Activated CD4-positive, alpha-beta T cell treated with anti-CD3 and anti-CD28 coated beads, Interleukin-2, amount 10 ng/mL, durations not matched to agents 7 days and 5 days (primary cell): ENCODE data around the gene RAI2. TPM values are rescaled to one million over a fixed set of nuclear protein-coding genes. Genes with fewer than 3 reads are reported as not detected.

Source experiments
- CTCF ChIA-PET: fragments of 350-600 bp; sonication (Branson Sonifier 250); formaldehyde crosslinking; loops from one replicate; lab custom pipeline; 2021; ENCODE audit warnings: antibody characterized with exemption; lab: Charles Lee
- POLR2A ChIA-PET: fragments of 350-600 bp; sonication (Branson Sonifier 250); formaldehyde crosslinking; loops from one replicate; lab custom pipeline; 2021; ENCODE audit warnings: antibody characterized with exemption; lab: Charles Lee
- DNase-seq: peaks from one replicate; pipeline ENCODE4 v3.0.0-alpha.2; 2020
- H3K27ac Mint-ChIP-seq: one replicate; pipeline ENCODE4 v1.8.0; 2021; ENCODE audit warnings: mild to moderate bottlenecking, moderate library complexity, mixed read lengths
- H3K27me3 Mint-ChIP-seq: one replicate; pipeline ENCODE4 v1.8.0; 2021; ENCODE audit warnings: mixed read lengths
- H3K36me3 Mint-ChIP-seq: one replicate; pipeline ENCODE4 v1.8.0; 2021; ENCODE audit warnings: low read depth, mixed read lengths
- H3K4me1 Mint-ChIP-seq: one replicate; pipeline ENCODE4 v1.8.0; 2021; ENCODE audit warnings: mixed read lengths
- H3K4me3 Mint-ChIP-seq: one replicate; pipeline ENCODE4 v1.8.0; 2021; ENCODE audit warnings: mild to moderate bottlenecking, moderate library complexity, mixed read lengths
- H3K9me3 Mint-ChIP-seq: one replicate; pipeline ENCODE4 v1.8.0; 2021; ENCODE audit warnings: mixed read lengths
- total RNA-seq, 2 experiments: library from RNA; stranded (reverse); gene quantifications; one replicate each; pipeline ENCODE4 v1.2.3, GENCODE V29; 2021

The RAI2 gene
- total RNA-seq, 2 experiments from 2014 or later: 0.07 TPM; not detected in 1

DNA sequence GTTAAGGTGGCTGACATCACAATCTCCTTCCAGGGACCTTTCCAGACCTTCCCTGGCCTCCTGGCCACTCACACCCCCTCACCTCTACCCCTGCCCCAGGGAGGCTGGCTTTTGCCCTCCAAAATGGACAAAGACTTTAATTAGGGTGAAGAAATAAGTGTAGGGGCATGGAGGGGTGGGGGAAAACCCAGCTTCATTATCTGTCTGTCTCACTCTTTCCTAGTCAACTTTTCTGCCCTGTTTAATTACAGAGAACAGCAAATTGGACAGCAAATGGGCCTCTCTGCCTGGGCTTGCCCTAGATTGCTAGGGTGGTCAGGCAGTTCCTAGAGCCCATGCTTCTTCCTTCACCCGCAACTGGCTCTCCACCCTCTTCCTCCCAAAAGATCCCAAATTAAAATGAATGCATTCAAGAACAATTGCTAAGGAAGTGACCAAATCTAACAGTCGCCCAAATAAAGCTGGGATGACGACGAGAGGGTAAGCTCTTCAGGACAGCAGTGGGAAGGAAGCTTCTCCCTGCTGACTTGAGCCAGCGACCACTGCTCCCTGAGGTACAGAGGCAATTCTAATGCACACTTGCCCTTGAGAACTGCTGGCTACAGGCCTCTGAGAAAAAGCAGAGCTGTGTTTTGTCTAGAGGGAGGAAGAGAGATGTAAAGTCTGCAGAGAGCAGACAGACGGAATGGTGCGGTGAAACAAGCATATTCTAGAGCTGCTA is 12.4 kb downstream of the RAI2 start:
- ChIA-PET CTCF (no interaction called here), POLR2A (no interaction called here)
- Mint-ChIP-seq H3K9me3 (no peaks in the 10 kb centered on the region), H3K27ac (no peak overlapping the region), H3K4me3 (no peak overlapping the region), H3K27me3 (no peaks in the 10 kb centered on the region), H3K36me3 (no peaks in the 10 kb centered on the region), H3K4me1 (no peaks in the 10 kb centered on the region)
- no peak for DNase-seq

DNA sequence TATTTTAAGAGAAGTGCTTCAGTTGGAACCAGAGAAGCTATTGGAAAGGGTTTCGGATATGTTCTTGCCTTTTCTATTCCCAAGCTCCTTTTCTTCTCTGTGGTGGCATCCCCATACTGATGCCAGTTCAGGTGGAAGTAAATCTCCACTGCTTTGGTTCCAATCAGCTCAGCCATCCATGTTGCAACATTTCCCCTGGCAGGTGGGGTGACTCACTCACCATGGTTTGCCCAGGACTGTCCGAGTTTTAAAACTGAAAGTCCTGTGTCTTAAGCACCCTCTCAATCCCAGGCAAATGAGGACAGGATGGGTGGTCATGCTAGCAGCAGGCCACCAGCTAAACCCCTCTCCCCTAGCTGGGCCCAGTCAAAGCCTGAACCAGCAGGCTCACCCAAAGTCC is 15.1 kb downstream of the RAI2 start:
- H3K27ac Mint-ChIP-seq: no peak overlapping the region
- ChIA-PET POLR2A (no interaction called here), CTCF (no interaction called here)
- DNase-seq: no peak
- H3K4me1 Mint-ChIP-seq: no peaks in the 10 kb centered on the region
- no peaks in the 10 kb centered on the region for H3K36me3 Mint-ChIP-seq
- no peak overlapping the region for H3K4me3 Mint-ChIP-seq
- no peaks in the 10 kb centered on the region for H3K9me3 Mint-ChIP-seq
- no peaks in the 10 kb centered on the region for H3K27me3 Mint-ChIP-seq

DNA sequence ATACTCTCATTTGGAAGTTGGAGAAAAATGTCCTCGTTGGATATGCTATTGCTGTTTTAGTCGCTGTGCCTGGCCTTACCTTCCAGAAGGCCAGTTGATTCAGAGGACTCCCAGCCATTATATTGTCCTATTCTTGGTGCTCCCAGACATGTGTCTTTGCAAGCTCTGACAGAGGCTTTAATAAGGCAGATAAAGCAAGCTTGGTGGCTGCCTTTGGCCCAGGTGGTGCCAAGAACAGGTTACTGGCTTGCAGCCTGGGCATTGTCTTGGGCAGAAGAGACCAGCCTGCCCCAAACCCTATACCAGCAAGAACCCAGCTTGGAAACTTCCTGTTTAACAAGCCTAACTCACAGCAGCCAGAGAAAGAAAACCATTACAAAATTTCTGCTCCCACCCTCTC is 16.9 kb downstream of the RAI2 start:
- ChIA-PET POLR2A (no interaction called here), CTCF (no interaction called here)
- H3K36me3 Mint-ChIP-seq: no peaks in the 10 kb centered on the region
- no peak for DNase-seq
- H3K27ac Mint-ChIP-seq: no peak overlapping the region
- no peak overlapping the region for H3K4me3 Mint-ChIP-seq
- H3K27me3 Mint-ChIP-seq: no peaks in the 10 kb centered on the region
- H3K4me1 Mint-ChIP-seq: no peaks in the 10 kb centered on the region
- no peaks in the 10 kb centered on the region for H3K9me3 Mint-ChIP-seq

DNA sequence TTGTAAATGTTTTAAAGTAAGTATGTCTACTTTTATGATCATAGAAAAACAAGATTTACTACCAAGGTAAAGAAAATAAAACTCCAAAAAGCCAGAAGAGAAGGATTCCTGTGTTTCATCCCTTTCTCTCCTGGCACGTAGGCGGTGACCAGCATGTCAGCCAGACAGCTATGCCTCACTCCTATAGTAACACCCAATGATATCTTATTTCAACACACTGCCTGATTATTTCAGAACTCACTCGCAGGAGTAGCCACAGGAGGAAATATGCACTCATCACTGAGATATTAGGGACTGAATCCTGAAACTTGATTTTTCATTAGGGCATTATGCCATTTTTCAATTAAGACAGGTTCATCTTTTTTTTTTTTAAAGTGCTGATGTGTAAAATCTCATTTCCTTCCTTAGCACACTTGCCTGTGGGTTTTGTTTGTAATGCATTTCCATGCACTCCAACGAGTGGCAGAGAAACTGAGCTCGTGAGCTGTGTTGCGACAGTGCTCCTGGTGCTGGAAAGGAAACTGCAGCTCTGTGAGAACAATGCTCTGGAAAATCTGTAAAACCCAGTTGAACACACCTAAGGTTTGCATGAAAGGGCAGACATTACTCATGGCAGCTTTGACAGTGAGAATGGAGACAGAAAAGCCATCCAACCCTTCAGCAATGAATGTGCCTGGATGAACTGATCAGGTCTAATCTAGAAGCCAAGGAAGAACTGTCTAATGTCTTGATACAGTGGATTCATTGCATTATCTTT is 18.2 kb downstream of the RAI2 start:
- H3K36me3 Mint-ChIP-seq: no peaks in the 10 kb centered on the region
- CTCF ChIA-PET: no interaction called here
- POLR2A ChIA-PET: no interaction called here
- no peak overlapping the region for H3K4me3 Mint-ChIP-seq
- H3K27me3 Mint-ChIP-seq: no peaks in the 10 kb centered on the region
- no peaks in the 10 kb centered on the region for H3K9me3 Mint-ChIP-seq
- DNase-seq: no peak
- no peak overlapping the region for H3K27ac Mint-ChIP-seq
- H3K4me1 Mint-ChIP-seq: no peaks in the 10 kb centered on the region

DNA sequence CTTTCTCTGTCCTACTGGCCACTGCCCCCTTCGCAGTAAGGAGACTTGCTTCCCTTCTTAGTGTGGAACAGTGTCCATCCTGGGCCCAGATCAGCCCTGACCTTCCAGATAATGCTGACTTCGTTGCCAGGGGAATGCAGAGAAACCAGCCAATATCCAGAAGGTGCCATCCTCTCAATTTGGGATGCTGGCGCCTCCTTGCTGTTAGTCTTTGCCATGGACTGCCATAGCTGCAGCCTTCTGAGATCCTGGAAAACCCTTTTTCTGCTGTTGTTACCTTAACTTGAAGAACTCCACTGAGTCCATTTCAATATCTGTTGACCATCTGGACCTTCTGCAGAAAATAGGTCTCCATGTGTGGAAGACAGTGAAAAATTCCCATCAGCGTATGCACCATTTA is 21.8 kb downstream of the RAI2 start:
- no peak overlapping the region for H3K27ac Mint-ChIP-seq
- no peaks in the 10 kb centered on the region for H3K36me3 Mint-ChIP-seq
- no peak overlapping the region for H3K4me3 Mint-ChIP-seq
- no peaks in the 10 kb centered on the region for H3K4me1 Mint-ChIP-seq
- POLR2A ChIA-PET: no interaction called here
- no peaks in the 10 kb centered on the region for H3K9me3 Mint-ChIP-seq
- H3K27me3 Mint-ChIP-seq: no peaks in the 10 kb centered on the region
- no peak for DNase-seq
- CTCF ChIA-PET: no interaction called here

DNA sequence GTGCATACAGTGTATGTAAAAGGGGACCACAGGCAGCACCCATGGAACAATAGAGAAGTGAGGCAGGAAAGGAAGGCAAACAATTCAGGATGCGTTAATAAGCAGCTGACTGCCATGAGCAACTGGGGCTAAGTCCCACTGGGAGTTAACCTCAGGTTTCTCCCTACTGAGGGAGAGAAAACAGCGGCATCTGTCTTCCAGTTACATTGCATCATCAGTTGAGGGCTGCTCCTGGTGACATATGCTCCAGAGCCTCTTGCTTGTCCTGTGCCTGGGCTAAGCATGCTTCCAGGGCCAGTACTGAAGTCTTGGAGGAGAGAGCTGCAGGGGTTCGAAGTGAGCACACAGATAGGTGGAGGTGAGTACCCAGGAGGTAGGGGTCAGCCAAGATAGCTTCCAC is 24.3 kb downstream of the RAI2 start:
- Mint-ChIP-seq H3K36me3 (no peaks in the 10 kb centered on the region), H3K9me3 (no peaks in the 10 kb centered on the region), H3K27me3 (no peaks in the 10 kb centered on the region), H3K4me1 (no peaks in the 10 kb centered on the region), H3K4me3 (no peak overlapping the region), H3K27ac (no peak overlapping the region)
- POLR2A ChIA-PET: no interaction called here
- DNase-seq: no peak
- CTCF ChIA-PET: interaction anchor here (1.5 kb wide), 1 partner anchor 24 kb away, joined by 3 read pairs; no protein-coding TSS in a partner anchor

DNA sequence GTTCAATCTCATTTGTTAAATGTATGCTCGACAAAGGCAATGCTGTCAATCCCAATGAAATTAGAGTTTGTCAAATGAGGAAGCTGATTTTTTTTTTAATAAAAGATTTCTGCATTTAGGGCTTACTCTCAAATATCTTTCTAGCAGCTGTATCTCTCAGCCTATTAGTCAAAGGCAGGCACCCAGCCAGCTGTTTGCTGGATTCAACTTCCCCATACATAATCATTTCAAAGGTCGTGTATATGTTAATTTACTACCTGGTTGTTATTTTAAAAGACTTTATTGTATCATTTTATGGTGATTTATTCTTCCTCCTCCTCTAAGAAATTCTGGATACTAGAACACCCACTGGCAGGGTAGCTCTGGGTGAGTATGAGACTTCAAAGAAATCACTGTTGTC is 27.1 kb downstream of the RAI2 start:
- Mint-ChIP-seq H3K27ac (no peak overlapping the region), H3K4me1 (no peaks in the 10 kb centered on the region), H3K27me3 (peaks cover 4% of the 10 kb centered on the region), H3K4me3 (no peak overlapping the region), H3K36me3 (no peaks in the 10 kb centered on the region), H3K9me3 (no peaks in the 10 kb centered on the region)
- ChIA-PET POLR2A (no interaction called here), CTCF (interaction anchor here (0.6 to 0.7 kb wide), 2 partner anchors 624 to 1080 kb away, joined by 3 to 4 read pairs; no protein-coding TSS in a partner anchor)
- DNase-seq: no peak

DNA sequence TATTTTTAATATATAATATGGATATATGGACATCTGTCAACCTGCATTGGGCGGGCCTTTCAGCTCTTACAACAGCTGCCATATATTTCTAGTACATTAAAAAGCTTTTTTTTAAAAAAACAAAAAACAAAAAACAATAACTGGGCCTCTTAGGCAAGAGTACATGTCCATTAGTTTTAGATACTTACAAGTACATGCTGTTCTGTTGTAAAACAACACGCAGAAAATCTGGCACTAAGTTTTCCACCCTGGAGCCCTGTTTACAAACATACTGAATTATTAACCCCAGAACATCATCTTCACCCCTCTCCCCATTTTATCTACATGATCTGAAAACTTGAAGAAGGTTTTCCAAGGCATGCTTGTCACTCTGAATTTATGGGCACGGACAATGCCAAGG is 29.8 kb downstream of the RAI2 start:
- no peaks in the 10 kb centered on the region for H3K36me3 Mint-ChIP-seq
- ChIA-PET CTCF (no interaction called here), POLR2A (no interaction called here)
- H3K9me3 Mint-ChIP-seq: no peaks in the 10 kb centered on the region
- H3K27me3 Mint-ChIP-seq: peaks cover 4% of the 10 kb centered on the region
- no peaks in the 10 kb centered on the region for H3K4me1 Mint-ChIP-seq
- DNase-seq: no peak
- H3K27ac Mint-ChIP-seq: no peak overlapping the region
- no peak overlapping the region for H3K4me3 Mint-ChIP-seq

DNA sequence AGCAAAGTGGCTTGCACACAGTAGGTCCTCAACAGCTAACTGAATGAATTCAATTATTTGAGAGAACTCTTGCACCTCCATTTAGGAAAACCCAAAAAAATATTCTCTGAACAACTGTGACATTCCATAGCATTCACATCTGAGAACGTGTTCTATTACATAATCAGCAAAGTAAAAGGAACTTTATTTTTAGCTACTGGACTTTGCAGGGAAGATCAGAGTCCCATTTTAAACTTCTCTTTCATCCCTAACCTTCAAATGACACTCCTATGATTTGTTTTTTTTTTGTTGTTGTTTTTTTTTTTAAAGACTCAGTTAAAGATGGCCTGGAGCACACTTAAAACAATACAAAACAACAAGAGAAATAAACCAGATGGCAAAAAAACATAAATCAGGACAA is 30.9 kb downstream of the RAI2 start:
- no peak overlapping the region for H3K4me3 Mint-ChIP-seq
- POLR2A ChIA-PET: no interaction called here
- H3K27ac Mint-ChIP-seq: no peak overlapping the region
- peaks cover 4% of the 10 kb centered on the region for H3K27me3 Mint-ChIP-seq
- no peaks in the 10 kb centered on the region for H3K9me3 Mint-ChIP-seq
- CTCF ChIA-PET: interaction anchor here (0.6 kb wide), 1 partner anchor 679 kb away, joined by 4 read pairs; no protein-coding TSS in a partner anchor
- no peaks in the 10 kb centered on the region for H3K36me3 Mint-ChIP-seq
- H3K4me1 Mint-ChIP-seq: no peaks in the 10 kb centered on the region
- DNase-seq: no peak

DNA sequence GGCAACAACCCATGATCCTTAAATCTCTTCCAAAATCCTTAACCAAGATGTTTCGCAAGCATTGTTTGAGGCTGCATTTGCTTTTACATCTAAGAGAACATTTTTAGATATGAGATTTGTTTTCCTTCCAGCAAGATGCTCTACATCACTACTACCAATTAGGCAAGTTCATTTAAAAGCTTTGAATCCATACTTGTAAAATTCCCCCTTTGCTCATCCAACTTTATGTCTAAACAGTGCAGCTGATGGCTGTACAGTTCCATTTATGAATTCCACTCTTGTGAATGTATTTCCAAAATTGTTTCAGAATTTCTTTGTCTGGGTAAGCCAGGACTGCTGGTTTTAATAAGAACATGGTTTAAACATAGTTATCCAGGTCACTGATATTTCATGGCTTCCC is 31.5 kb downstream of the RAI2 start:
- Mint-ChIP-seq H3K4me3 (no peak overlapping the region), H3K9me3 (no peaks in the 10 kb centered on the region)

DNA sequence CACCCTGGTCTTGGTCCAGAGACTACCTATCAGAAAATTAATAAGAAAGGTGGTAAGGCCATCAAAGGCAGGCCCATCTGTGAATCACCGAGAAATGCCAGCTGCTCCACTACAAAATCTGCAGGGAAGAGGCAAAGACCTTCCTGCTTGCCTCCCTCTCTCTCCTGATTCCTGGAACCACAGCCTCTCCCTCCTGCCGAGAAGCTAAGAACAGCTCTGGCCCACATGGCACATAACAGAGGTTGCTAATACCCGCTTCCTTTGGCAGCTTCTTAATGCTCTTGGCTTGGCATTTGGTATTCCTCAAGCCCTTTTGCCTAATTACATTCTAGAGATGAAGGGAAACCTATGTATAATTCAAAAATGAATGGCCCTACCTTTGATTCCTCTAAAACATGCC is 32.9 kb downstream of the RAI2 start:
- H3K27me3 Mint-ChIP-seq: peaks cover 4% of the 10 kb centered on the region
- ChIA-PET POLR2A (no interaction called here), CTCF (interaction anchor here (0.6 to 1.1 kb wide), 3 partner anchors 15 to 160 kb away, joined by 3 to 4 read pairs (median 3); no protein-coding TSS in a partner anchor)
- H3K27ac Mint-ChIP-seq: no peak overlapping the region
- H3K4me1 Mint-ChIP-seq: no peaks in the 10 kb centered on the region
- DNase-seq: no peak
- H3K4me3 Mint-ChIP-seq: no peak overlapping the region
- H3K36me3 Mint-ChIP-seq: no peaks in the 10 kb centered on the region
- H3K9me3 Mint-ChIP-seq: no peaks in the 10 kb centered on the region

More for the DNA sequence above, 31.5 kb downstream of the RAI2 start:
- no peak for DNase-seq
- POLR2A ChIA-PET: no interaction called here
- Mint-ChIP-seq H3K27me3 (peaks cover 4% of the 10 kb centered on the region), H3K4me1 (no peaks in the 10 kb centered on the region), H3K36me3 (no peaks in the 10 kb centered on the region), H3K27ac (no peak overlapping the region)
- CTCF ChIA-PET: interaction anchor here (0.6 kb wide), 1 partner anchor 678 kb away, joined by 4 read pairs; no protein-coding TSS in a partner anchor

DNA sequence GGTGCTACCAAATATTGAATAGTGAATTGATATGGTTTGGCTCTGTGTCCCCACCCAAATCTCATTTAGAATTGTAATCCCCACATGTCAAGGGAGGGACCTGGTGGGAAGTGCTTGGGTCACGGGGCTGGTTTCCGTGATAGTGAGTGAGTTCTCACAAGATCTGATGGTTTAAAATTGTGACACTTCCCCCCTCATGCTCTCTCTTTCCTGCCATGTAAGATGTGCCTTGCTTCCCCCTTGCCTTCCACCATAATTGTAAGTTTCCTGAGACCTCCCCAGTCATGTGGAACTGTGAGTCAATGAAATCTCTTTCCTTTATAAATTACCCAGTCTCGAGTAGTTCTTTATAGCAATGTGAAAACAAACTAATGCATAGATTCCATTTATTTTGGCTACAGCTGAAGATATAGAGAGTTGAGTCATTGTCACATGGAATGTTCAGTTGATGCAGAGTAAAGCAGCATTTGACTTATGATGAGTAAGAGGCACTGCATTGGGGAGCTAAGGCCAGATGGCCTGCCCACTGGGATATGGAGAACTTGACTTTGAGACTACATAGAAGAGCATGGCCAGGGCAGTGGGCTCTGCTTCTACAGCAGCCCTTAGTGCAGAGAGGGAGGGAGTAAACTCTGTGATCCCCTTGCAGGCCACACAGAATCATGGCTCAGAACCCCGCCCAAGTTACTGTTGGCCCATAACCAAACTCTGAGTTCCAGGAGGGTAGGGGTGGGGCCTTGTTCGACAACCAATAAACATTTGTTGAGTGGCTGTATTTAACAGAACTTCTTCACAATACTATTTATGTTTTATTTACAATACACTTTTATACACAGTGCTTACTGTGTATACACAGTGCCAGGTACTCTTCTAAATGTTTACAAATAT is 34.2 kb downstream of the RAI2 start:
- CTCF ChIA-PET: no interaction called here
- Mint-ChIP-seq H3K27ac (no peak overlapping the region), H3K27me3 (peaks cover 4% of the 10 kb centered on the region), H3K9me3 (no peaks in the 10 kb centered on the region), H3K36me3 (no peaks in the 10 kb centered on the region), H3K4me1 (no peaks in the 10 kb centered on the region), H3K4me3 (no peak overlapping the region)
- no peak for DNase-seq
- POLR2A ChIA-PET: no interaction called here

DNA sequence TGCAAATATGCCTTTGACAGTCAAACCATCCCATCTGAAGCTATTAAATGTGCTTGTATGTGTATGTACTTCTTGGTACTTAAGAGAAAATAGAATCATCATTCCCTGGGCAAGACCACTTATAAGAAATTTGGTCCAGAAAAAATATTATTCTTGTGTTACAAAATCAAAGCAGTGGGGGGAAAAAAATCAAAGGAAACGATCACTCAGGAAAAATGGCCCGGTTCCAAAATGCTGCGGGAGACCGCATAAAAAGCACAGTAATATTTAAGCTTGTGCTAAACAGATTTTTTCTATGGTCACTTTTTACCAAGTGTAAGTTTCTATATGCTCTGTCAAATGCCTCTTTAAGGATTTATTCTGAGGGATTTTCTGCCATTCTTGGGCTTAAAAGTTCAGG is 36.1 kb downstream of the RAI2 start:
- DNase-seq: no peak

More for the DNA sequence above, 36.1 kb downstream of the RAI2 start:
- Mint-ChIP-seq H3K36me3 (no peaks in the 10 kb centered on the region), H3K4me3 (no peak overlapping the region), H3K27ac (no peak overlapping the region), H3K27me3 (no peaks in the 10 kb centered on the region), H3K9me3 (no peaks in the 10 kb centered on the region), H3K4me1 (no peaks in the 10 kb centered on the region)
- ChIA-PET POLR2A (no interaction called here), CTCF (no interaction called here)
